Skeletal muscle satellite cell (primary cell): ENCODE results near the gene JAKMIP1.

ENCODE experiments used
- H3K27me3 ChIP-seq: 2 replicates; pipeline ENCODE4 v1.7.0; 2013; ENCODE audit warnings: low read length; ENCODE audit not compliant: control insufficient read depth, insufficient read depth
- H3K36me3 ChIP-seq: 2 replicates; pipeline ENCODE4 v1.7.0; 2013; ENCODE audit warnings: mild to moderate bottlenecking, control low read depth, low read length; ENCODE audit not compliant: insufficient read depth
- H3K4me1 ChIP-seq: 2 replicates; pipeline ENCODE4 v1.7.0; 2013; ENCODE audit warnings: low read length; ENCODE audit not compliant: control insufficient read depth, insufficient read depth
- H3K4me2 ChIP-seq: 2 replicates; pipeline ENCODE4 v1.7.0; 2013; ENCODE audit warnings: mild to moderate bottlenecking, low read length
- H3K4me3 ChIP-seq: 2 replicates; pipeline ENCODE4 v1.7.0; 2013; ENCODE audit warnings: low read length
- H3K9ac ChIP-seq: 2 replicates; pipeline ENCODE4 v1.7.0; 2013; ENCODE audit warnings: mild to moderate bottlenecking, low read depth, low read length, moderate library complexity
- H3K9me3 ChIP-seq: replicated peaks from 2 replicates; pipeline ENCODE4 v1.7.0; 2013; ENCODE audit warnings: mild to moderate bottlenecking, control low read depth, low read length

Gene JAKMIP1

GRCh38 chr4:6092131-6092530, 108.2 kb downstream of the JAKMIP1 start:
- Histone ChIP-seq H3K9ac (no peak overlapping the region), H3K36me3 (no peaks in the 10 kb centered on the region), H3K4me2 (no peak overlapping the region), H3K9me3 (no peaks in the 10 kb centered on the region), H3K4me1 (no peaks in the 10 kb centered on the region), H3K4me3 (no peak overlapping the region), H3K27me3 (no peaks in the 10 kb centered on the region)

GRCh38 chr4:6090931-6091330, 109.4 kb downstream of the JAKMIP1 start:
- H3K36me3 ChIP-seq = no peaks in the 10 kb centered on the region
- H3K4me2 ChIP-seq = no peak overlapping the region
- H3K27me3 ChIP-seq = no peaks in the 10 kb centered on the region
- H3K4me3 ChIP-seq = no peak overlapping the region
- no peak overlapping the region for H3K9ac ChIP-seq
- H3K4me1 ChIP-seq = no peaks in the 10 kb centered on the region
- H3K9me3 ChIP-seq = no peaks in the 10 kb centered on the region

- no peaks in the 10 kb centered on the region for H3K9me3 ChIP-seq
- no peak overlapping the region for H3K4me2 ChIP-seq
These were observed 111.4 kb downstream of the JAKMIP1 start for GRCh38 chr4:6088950-6089349.

GRCh38 chr4:6087669-6088341, 112.5 kb downstream of the JAKMIP1 start:
- Histone ChIP-seq H3K9ac (no peak overlapping the region), H3K4me3 (no peak overlapping the region), H3K36me3 (no peaks in the 10 kb centered on the region), H3K4me2 (no peak overlapping the region), H3K9me3 (no peaks in the 10 kb centered on the region), H3K4me1 (no peaks in the 10 kb centered on the region), H3K27me3 (no peaks in the 10 kb centered on the region)

More at GRCh38 chr4:6088950-6089349, 111.4 kb downstream of the JAKMIP1 start:
- no peak overlapping the region for H3K9ac ChIP-seq
- no peaks in the 10 kb centered on the region for H3K36me3 ChIP-seq
- no peaks in the 10 kb centered on the region for H3K27me3 ChIP-seq
- no peaks in the 10 kb centered on the region for H3K4me1 ChIP-seq
- H3K4me3 ChIP-seq = no peak overlapping the region

GRCh38 chr4:6086846-6087245, 113.5 kb downstream of the JAKMIP1 start:
- Histone ChIP-seq H3K9me3 (no peaks in the 10 kb centered on the region), H3K4me2 (no peak overlapping the region), H3K4me1 (no peaks in the 10 kb centered on the region), H3K27me3 (no peaks in the 10 kb centered on the region), H3K36me3 (no peaks in the 10 kb centered on the region), H3K4me3 (no peak overlapping the region), H3K9ac (no peak overlapping the region)

GRCh38 chr4:6085691-6086628, 114.4 kb downstream of the JAKMIP1 start:
- Histone ChIP-seq H3K9me3 (no peaks in the 10 kb centered on the region), H3K9ac (no peak overlapping the region)

GRCh38 chr4:6085028-6085690, 115.2 kb downstream of the JAKMIP1 start:
- Histone ChIP-seq H3K4me3 (no peak overlapping the region), H3K4me1 (no peaks in the 10 kb centered on the region), H3K27me3 (no peaks in the 10 kb centered on the region), H3K9me3 (no peaks in the 10 kb centered on the region), H3K36me3 (no peaks in the 10 kb centered on the region), H3K9ac (no peak overlapping the region), H3K4me2 (no peak overlapping the region)

More at GRCh38 chr4:6085691-6086628, 114.4 kb downstream of the JAKMIP1 start:
- Histone ChIP-seq H3K4me1 (no peaks in the 10 kb centered on the region), H3K36me3 (no peaks in the 10 kb centered on the region), H3K4me2 (no peak overlapping the region), H3K4me3 (no peak overlapping the region), H3K27me3 (no peaks in the 10 kb centered on the region)

- Histone ChIP-seq H3K4me3 (no peak overlapping the region), H3K9ac (no peak overlapping the region), H3K4me1 (no peaks in the 10 kb centered on the region), H3K36me3 (no peaks in the 10 kb centered on the region), H3K27me3 (no peaks in the 10 kb centered on the region), H3K9me3 (no peaks in the 10 kb centered on the region), H3K4me2 (no peak overlapping the region)
These were observed 120.4 kb downstream of the JAKMIP1 start for GRCh38 chr4:6079965-6080364.

GRCh38 chr4:6078560-6078959, 121.8 kb downstream of the JAKMIP1 start:
- H3K4me3 ChIP-seq = no peak overlapping the region
- no peaks in the 10 kb centered on the region for H3K27me3 ChIP-seq
- no peaks in the 10 kb centered on the region for H3K4me1 ChIP-seq
- H3K4me2 ChIP-seq = no peak overlapping the region
- H3K9me3 ChIP-seq = no peaks in the 10 kb centered on the region
- no peaks in the 10 kb centered on the region for H3K36me3 ChIP-seq
- H3K9ac ChIP-seq = no peak overlapping the region

- Histone ChIP-seq H3K4me3 (no peak overlapping the region), H3K4me1 (no peaks in the 10 kb centered on the region), H3K4me2 (no peak overlapping the region), H3K36me3 (no peaks in the 10 kb centered on the region), H3K27me3 (no peaks in the 10 kb centered on the region), H3K9ac (no peak overlapping the region), H3K9me3 (no peaks in the 10 kb centered on the region)
These were observed 124.0 kb downstream of the JAKMIP1 start for GRCh38 chr4:6076391-6076790.

GRCh38 chr4:6074758-6075157, 125.6 kb downstream of the JAKMIP1 start:
- H3K4me1 ChIP-seq = no peaks in the 10 kb centered on the region
- H3K27me3 ChIP-seq = no peaks in the 10 kb centered on the region
- no peaks in the 10 kb centered on the region for H3K36me3 ChIP-seq
- H3K9ac ChIP-seq = no peak overlapping the region
- no peak overlapping the region for H3K4me2 ChIP-seq
- H3K4me3 ChIP-seq = no peak overlapping the region
- no peaks in the 10 kb centered on the region for H3K9me3 ChIP-seq
